HG03097 (cell line): ENCODE measurements around the gene G3BP1.
"Not testable (repeated sequence)": the region's sequence is repeated elsewhere in the genome, so short reads cannot be mapped to it uniquely, and the experiment has no call there.

Experiments used
- ATAC-seq: cut with Tn5 transposase; IDR thresholded peaks from one replicate; pipeline ENCODE4 v1.9.1; 2021; ENCODE audit not compliant: unreplicated experiment, low FRiP score

G3BP1 gene

DNA sequence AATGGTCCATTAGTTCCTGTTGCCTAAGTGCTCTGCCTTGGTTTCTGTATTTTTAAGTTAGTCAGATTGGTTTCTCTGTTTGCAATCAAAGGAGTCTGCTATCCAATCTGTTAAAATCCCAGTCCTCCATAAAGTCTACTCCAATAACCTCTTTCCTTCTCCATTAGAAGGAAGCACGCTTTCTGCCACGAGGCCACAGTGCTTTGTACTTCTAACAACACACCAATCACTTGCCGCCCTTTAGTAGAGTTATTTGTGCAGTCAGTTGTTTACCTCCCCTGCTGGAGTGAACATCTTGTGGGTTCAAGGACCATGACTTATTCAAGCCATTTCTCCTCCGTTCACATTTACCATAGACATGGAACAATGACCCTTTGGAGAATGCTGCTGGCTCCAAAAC, 83.9 kb downstream of the G3BP1 start:
- no peak for ATAC-seq

DNA sequence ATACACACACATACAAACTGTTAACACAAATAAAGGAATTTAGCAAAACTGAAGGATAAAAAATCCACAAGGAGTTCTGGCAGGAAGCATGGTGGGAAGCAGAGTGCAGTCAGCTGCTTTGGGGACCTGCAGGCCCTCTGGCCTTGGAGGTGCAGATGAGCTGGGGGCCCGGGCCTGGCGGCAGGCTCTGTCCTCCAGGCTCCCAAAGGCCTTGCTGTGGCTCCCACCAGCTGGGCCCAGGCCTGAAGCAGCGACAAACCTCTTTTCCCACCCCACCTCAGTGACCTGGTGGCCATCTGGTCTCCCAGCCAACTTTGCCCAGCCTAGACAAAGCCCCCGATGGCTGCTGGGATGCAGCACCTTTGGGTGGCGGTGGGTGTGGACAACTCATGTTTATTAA, 85.1 kb downstream of the G3BP1 start:
- ATAC-seq = no peak

DNA sequence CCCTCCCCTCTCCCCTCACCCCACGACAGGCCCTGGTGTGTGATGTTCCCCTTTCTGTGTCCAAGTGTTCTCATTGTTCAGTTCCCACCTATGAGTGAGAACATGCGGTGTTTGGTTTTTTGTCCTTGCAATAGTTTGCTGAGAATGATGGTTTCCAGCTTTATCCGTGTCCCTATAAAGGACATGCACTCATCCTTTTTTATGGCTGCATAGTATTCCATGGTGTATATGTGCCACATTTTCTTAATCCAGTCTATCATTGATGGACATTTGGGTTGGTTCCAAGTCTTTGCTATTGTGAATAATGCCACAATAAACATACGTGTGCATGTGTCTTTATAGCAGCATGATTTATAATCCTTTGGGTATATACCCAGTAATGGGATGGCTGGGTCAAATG, 89.1 kb downstream of the G3BP1 start:
- not testable (repeated sequence) for ATAC-seq
